ENCODE measurements around the gene ANAPC1.
"Not testable (repeated sequence)": the region's sequence is repeated elsewhere in the genome, so short reads cannot be mapped to it uniquely, and the experiment has no call there.

- not testable (repeated sequence) for TF ChIP-seq POLR2A, CTCF, POLR2AphosphoS5 (IDR thresholded peaks at IDR 0.05)
Measured at GRCh38 chr2:111766295-111766694, 117.7 kb downstream of the ANAPC1 start.
